Stimulated activated CD4-positive, alpha-beta T cell treated with anti-CD3 and anti-CD28 coated beads, Interleukin-12 subunit alpha, Interleukin-12 subunit beta, amount 100 ng/mL, for 24 hours (primary cell): ENCODE results near the gene TASL.
"Not testable (repeated sequence)": the region's sequence is repeated elsewhere in the genome, so short reads cannot be mapped to it uniquely, and the experiment has no call there.

Experiments used
- DNase-seq, 2 experiments: peaks; one replicate each; pipeline ENCODE4 v3.0.0-alpha.2; 2020; ENCODE audit warnings: low read depth in 2 of 2

Gene TASL

DNA sequence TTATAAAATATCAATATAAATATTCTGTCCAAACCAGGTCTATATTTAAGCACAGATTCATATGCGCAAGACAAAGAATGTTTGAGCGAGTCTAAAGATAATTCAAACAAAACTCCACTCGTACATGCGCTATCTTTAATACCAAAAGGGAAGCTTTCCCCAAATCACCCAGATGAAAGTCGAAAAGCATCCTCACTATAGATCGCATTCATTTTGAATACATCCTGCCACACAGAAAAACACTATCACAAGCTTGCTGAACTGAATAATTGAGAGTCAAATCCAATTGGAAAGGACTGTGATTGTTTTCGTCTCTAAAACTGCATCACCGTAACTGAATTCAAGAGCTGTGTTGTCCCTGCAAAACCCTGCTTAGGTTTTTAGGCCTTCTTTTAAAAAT is 685 bp downstream of the TASL start:
- no peak for DNase-seq

- no peak for DNase-seq
Measured at GRCh38 chrX:30573125-30573524, 4.4 kb downstream of the TASL start.

DNA sequence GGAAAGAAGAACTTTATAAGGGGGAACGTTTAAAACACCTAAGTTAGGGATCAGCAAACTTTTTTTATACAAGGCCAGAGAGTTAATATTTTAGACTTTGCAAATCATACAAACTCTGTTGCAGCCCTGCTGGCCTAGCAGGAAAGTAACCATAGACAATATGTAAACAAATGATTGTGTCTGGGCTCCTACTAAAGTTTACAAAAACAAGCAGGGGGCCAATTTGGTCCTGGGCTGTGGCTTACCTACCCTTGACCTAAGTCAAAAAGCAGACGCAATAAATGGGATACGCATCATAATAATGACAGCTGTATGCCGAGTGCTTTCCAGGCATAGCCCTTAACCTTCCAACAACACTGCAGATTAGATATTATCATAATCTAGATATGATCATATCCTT is 4.9 kb downstream of the TASL start:
- no peak for DNase-seq

- no peak for DNase-seq
Measured at GRCh38 chrX:30572004-30572403, 5.6 kb downstream of the TASL start.

DNA sequence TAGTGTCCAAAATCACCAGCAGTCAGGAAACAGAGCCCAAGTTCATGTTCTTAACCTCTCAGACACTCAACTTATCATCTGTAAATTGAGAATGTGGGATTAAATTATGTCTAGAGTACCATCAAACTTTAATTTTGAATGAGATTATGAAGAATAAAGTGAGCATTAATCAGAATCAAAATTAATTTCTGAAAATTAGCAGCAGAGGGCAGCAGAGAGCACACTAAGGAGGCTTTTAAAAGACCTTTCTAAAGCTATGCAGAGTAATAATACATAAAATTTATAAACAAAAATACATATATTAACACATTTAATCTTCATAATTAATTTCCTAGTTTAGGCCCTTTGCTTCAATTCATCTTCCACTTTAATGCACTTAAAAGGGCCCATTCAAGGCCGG is 7.1 kb downstream of the TASL start:
- DNase-seq = no peak

DNA sequence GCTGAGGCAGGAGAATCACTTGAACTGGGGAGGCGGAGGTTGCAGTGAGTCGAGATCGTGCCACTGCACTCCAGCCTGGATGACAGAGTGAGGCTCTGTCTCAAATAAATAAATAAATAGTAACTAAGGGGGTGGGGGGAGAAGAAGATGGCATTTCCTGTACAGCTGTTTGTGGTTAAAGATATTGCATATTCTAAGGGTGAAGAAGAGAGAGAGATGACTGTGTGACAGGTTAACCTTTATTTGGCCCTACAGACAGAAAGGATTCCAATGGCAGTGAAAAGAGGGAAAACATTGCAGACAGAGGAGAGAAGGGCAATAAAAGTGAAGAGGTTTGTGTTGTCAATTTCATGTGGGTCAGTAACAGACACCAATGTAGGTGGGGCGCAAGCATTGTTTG is 9.4 kb downstream of the TASL start:
- no peak for DNase-seq

GRCh38 chrX:30563070-30563469 is 14.5 kb downstream of the TASL start:
- not testable (repeated sequence) for DNase-seq

DNA sequence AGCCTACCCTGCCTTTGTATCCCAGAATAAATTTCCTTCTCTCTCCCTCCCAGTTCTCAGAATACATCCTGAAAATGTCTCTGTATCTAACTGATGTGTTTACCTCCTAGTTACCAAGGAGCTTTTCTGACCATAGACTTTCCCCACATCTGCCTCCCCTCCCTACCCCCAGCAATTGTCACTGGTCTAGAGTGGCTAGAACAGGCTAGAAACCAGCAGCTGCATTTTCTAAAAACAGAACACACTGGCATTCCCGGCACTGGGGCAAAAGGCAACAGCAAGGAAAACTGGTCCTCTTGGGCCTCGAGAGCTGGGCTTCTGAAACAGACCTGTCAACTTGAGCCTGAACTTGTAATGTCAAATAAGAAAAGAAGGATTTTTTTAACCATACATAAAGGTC is 16.4 kb downstream of the TASL start:
- DNase-seq = no peak

DNA sequence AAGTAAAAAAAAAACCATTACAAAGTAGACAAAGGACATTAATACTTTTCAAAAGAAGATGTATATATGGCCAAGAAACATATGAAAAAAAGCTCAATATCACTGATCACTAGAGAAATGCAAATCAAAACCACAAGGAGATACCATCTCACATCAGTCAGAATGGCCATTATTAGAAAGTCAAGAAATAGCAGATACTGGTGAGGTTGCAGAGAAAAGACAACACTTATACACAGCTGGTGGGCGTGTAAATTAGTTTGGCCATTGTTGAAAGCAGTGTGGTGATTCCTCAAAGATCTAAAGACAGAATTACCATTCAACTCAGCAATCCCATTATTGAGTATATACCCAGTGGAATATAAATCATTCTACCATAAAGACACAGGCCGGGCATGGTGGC is 39.3 kb downstream of the TASL start:
- DNase-seq = no peak

DNA sequence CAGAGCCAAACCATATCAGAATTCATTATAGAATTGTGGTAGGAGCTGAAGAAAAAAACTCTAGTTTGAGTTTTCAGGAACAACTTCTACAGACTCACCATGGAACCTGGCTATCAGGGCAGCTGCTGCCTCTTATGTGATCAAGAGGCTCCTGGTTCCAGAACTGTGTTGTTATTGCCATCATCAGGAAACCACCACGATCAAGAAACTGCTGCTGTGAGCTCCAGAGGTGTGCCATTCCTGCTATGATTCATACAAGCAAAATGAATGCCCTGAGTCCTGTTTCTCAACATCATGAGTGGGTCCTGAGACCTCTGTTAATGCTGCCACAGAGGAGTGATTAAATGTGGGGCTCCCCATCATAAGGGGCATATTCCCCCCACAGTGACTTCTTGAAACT is 43.7 kb downstream of the TASL start:
- DNase-seq = no peak

- no peak for DNase-seq
Measured at GRCh38 chrX:30533266-30533665, 44.3 kb downstream of the TASL start.

- DNase-seq = no peak
Measured at GRCh38 chrX:30530606-30531005, 47.0 kb downstream of the TASL start.

DNA sequence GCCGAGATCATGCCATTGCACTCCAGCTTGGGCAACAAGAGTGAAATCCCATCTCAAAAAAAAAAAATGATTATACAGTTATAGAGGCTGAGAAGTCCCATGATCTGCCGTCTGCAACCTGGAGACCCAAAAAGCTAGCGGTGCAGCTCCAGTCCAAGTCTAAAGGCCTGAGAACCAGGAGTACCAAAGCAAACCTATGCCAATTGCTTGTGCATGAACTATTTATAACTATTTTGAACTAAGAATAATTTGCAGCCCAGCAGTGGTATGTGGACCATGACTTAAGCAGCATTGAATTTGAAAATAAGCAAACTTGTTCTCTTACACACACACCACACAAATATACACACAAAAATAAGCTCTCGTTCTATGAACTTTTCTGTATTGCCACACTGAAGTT is 51.8 kb downstream of the TASL start:
- no peak for DNase-seq

DNA sequence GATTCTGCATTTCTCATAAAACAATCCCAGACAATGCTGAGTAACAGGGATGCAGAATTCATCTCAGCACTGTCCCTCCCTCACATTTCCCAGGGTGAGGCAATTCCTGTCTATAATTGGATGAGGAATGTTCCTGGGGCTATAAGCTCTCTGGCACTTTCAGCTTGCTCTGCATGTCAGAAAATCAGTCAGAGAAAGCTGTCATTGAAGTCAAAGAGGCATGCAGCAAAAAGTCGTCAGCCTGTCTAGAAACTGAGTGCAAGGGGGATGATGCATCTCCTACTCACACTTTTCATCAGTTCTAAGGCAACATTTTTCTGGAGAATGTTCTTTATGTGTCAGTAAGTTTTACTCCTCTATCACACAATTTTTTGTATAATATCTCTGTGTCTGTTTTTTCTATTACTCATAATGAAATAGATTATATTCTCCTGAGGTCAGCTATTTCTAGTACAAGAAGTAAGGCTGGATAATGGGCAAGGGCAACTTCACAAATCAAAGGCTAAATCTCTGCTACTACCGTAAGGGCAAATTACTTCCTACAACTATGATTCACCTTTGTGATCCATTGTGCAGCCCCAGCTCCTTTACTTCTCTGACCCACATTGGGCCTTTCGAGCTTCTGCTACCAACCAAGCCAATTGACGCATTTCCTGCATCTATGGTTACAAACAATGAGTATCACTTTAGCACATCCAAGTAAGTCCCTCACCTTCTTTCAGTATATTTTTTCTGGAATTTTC is 56.0 kb downstream of the TASL start:
- DNase-seq = no peak

DNA sequence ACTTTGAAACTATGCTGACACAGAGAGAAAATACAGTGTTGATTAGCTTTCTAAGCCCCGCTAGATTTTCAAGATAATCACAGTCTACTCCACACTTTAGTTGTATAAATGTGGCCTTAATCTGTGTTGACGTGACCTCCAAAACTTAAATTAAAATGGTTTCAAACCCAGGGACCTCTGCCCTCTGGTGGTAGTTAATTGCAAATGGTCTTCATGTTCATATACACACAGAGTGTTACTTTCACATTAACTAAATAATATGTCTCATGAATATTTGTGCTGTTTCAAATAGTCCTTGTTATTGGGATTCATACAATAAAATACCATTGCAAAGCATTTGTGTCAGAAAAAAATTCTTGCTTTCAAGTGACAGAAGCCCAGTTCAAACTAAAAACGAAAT is 64.3 kb downstream of the TASL start:
- no peak for DNase-seq
